A375 (cell line): ENCODE results near the gene ZNF391. TPM values are rescaled to one million over a fixed set of nuclear protein-coding genes. Genes with fewer than 3 reads are reported as not detected.

Experiments
- small RNA-seq: library from RNA; depleted of rRNA; stranded (forward); fragments of <200 nt; gene quantifications from one replicate; pipeline ENCODE3, GENCODE V24; 2014
- total RNA-seq: library from RNA; depleted of rRNA; stranded (reverse); fragments of >200 nt; shearing (Covaris generic); gene quantifications from 2 replicates; pipeline ENCODE4 v1.2.3, GENCODE V29; 2014; rRNA removed

Gene ZNF391
- 1.2 and 3.7 TPM in 2 replicates for total RNA-seq

DNA sequence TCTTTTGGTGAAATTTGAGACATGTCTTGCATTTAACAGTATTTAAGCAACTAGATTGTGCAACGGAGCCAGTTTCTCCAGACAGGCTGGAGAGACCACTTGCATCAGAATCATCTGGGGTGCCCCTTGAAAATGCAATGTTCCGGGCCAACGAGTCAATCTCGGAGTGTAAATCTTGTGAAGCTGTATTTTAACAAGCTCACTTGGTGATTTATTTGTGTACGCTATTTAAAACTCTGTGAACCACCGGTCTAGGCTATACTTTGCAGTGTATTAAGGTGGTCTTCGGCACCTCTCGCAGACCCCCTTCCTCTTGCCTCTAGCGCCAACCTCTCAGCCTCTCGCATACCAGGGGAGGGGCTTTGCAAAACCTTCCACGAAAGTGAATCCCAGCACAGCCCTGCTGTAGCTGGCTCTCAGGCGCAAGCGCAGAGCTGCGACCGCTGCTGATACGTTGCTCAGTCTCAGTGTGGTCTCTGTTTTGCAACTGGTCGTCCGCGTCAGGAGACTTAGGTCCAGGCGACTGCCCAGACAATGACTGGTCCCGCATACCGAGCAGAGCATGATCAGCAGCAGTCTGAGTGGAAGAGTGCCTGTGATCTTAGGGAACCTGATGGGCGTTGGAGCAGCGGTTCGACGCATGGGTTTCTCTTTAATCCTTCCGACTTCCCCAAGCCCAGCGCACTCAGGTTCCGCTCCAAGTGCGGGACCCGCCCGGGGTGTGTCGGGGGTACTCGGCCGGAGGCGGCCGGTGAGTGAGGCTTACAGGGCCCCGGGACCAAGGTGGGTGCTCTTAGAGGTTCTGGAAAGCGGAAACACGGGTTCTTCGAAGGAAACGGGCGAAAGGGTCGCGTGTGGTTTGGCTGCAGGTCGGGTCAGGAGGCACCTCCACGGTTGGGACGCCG lies at the start of gene ZNF391:
Gene ZNF391 (plus strand): TSS at position 467 of the 905 bp plus-strand sequence. CDS start 11,612 bp downstream, outside the sequence.

Small RNA genes lying within 50 kb of the gene (small RNA-seq; reads per million reads assigned to genes)
- not detected for gene MCFD2P1

Other genes starting within 250 kb of the ZNF391 start
- 0.16 and 3.5 TPM in 2 replicates for gene PRSS16, start 141.1 kb upstream of the ZNF391 start, total RNA-seq
- not detected in 2 replicates for gene POM121L2, start 76.5 kb upstream of the ZNF391 start, total RNA-seq
- 2.6 and 3.8 TPM in 2 replicates for gene ZNF184, start 84.3 kb downstream of the ZNF391 start, total RNA-seq